ENCODE data around the gene NEDD9. TPM values are rescaled to one million over a fixed set of nuclear protein-coding genes. Genes with fewer than 3 reads are reported as not detected.

NEDD9 gene
- total and polyA plus RNA-seq, 10 of the 15 experiments (the other 5 are each of a cell fraction or from before 2014, with no cell fraction given), result 4.9 to 92.6 (median 14.6) TPM

DNA sequence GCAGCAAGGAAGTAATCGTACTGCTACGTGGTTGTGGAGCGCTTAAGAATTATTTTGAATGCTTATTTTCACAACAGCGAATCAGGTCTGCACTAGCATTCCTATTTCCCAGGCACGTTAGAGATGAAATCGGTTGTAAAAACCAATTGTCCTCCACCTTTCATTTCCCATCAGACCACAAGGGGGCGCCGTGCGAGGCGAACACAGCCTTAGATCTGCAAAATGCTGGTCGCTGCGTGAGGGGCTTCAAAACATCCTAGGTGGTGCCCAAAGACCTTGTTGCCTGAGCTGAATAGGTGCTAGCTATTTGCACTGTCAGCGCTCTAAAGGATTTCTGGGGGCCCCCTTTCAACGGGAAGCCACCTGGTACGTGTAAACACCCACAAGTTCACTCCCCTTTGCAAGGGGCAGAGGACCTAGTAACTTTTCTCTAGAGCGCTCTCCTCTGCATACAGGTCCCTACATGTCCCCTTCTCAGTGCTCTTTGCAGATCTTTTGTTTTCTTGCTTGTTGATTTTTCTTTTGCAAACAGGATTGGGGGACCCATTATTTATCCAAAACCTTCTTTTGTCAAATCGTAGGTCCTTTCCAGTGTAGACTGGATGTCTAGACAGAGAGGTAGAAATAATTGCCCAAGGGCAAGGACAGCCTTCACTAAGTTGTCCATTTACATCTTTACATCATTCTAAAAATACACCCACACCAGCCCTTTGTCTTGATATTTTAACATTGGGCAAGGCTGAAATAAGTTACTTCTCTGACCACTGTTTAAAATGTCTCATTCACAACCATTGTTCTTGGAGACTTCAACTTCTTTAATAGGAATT lies 59.8 kb downstream of the NEDD9 start (continued):
- TF ChIP-seq PRDM15 (CRISPR knock-in tag; IDR thresholded peaks at IDR 0.05) (no peak), SMARCA5 (IDR thresholded peaks at IDR 0.05) (peak; percentile 39; the same call in 1 of the 2 replicates), ZNF274 (IDR thresholded peaks at IDR 0.05; ENCODE audit: insufficient read depth, insufficient read length) (no peak), SUPT20H (IDR thresholded peaks at IDR 0.05; ENCODE audit: borderline replicate concordance, control insufficient read depth, low read depth, low read length) (no peak), BMI1 (IDR thresholded peaks at IDR 0.05; ENCODE audit: borderline replicate concordance) (no peak), SPI1 (IDR thresholded peaks at IDR 0.05; ENCODE audit: borderline replicate concordance, insufficient read depth, low read depth, low read length) (no peak), TCF12 (IDR thresholded peaks at IDR 0.05; ENCODE audit: low read depth, low read length) (no peak), FOXK2 (IDR thresholded peaks at IDR 0.05) (no peak), RUNX3 (IDR thresholded peaks at IDR 0.05; ENCODE audit: low read length) (peak; percentile 49)
- TF ChIP-seq, protein P1, sequence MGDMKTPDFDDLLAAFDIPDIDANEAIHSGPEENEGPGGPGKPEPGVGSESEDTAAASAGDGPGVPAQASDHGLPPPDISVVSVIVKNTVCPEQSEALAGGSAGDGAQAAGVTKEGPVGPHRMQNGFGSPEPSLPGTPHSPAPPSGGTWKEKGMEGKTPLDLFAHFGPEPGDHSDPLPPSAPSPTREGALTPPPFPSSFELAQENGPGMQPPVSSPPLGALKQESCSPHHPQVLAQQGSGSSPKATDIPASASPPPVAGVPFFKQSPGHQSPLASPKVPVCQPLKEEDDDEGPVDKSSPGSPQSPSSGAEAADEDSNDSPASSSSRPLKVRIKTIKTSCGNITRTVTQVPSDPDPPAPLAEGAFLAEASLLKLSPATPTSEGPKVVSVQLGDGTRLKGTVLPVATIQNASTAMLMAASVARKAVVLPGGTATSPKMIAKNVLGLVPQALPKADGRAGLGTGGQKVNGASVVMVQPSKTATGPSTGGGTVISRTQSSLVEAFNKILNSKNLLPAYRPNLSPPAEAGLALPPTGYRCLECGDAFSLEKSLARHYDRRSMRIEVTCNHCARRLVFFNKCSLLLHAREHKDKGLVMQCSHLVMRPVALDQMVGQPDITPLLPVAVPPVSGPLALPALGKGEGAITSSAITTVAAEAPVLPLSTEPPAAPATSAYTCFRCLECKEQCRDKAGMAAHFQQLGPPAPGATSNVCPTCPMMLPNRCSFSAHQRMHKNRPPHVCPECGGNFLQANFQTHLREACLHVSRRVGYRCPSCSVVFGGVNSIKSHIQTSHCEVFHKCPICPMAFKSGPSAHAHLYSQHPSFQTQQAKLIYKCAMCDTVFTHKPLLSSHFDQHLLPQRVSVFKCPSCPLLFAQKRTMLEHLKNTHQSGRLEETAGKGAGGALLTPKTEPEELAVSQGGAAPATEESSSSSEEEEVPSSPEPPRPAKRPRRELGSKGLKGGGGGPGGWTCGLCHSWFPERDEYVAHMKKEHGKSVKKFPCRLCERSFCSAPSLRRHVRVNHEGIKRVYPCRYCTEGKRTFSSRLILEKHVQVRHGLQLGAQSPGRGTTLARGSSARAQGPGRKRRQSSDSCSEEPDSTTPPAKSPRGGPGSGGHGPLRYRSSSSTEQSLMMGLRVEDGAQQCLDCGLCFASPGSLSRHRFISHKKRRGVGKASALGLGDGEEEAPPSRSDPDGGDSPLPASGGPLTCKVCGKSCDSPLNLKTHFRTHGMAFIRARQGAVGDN (IDR thresholded peaks at IDR 0.05), result no peak

All from GM12878 (cell line).